Epithelial cell of proximal tubule (primary cell): Measurements from ENCODE around the gene METTL13. TPM values are rescaled to one million over a fixed set of nuclear protein-coding genes. Genes with fewer than 3 reads are reported as not detected.

Experiments
- DNase-seq: peaks from one replicate; pipeline ENCODE4 v3.0.0-alpha.2; 2011; ENCODE audit warnings: low read depth
- H3K4me3 ChIP-seq: 2 replicates; pipeline ENCODE4 v1.5.1; 2011; ENCODE audit warnings: low read depth, mild to moderate bottlenecking, low read length
- CTCF ChIP-seq: conservative IDR thresholded peaks from 2 replicates; pipeline ENCODE4 v1.5.1; 2012; ENCODE audit warnings: low read depth, mild to moderate bottlenecking, low read length
- total RNA-seq: library from RNA; depleted of rRNA; stranded (reverse); fragments of >200 nt; gene quantifications from 2 replicates; pipeline ENCODE4 v1.2.3, GENCODE V29; 2015

Gene METTL13
- total RNA-seq, 1 donor from 2014 or later = 20.7 TPM

- no peak for DNase-seq
- H3K4me3 ChIP-seq = no peak overlapping the region
- no peak for TF ChIP-seq CTCF
Observed at GRCh38 chr1:171811672-171812071, 30.2 kb downstream of the METTL13 start.

GRCh38 chr1:171814692-171815091, 33.2 kb downstream of the METTL13 start:
- no peak overlapping the region for H3K4me3 ChIP-seq
- no peak for DNase-seq
- TF ChIP-seq CTCF = no peak

DNA sequence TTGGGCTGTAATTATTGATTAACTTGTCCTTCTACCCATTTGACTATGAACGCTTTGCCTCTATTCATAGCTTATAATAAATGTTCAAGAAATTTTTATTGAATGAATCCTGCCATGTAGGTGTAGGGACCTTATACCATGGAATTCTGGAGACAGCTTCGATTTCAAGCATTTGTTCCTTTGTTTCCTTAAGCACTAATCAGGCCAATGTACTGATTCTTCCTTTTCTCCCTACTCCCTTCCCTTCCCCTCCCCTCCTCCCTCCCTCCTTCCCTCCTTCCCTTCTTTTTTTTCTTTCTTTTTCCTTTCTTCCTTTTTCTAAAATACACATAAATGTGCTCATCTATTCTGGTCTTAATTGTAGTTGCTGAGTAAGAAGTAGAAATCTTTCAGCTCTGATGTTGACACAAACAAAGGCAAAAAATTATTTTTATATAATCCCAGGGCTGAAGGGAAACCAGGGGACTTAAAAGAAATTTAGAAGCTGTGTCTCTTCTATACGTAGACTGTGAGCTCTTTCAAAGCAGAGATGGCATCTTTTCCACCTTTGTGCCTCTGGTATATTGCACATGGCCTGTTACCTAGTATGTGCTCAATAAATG, 34.9 kb downstream of the METTL13 start:
- TF ChIP-seq CTCF = no peak
- H3K4me3 ChIP-seq = no peak overlapping the region
- no peak for DNase-seq

DNA sequence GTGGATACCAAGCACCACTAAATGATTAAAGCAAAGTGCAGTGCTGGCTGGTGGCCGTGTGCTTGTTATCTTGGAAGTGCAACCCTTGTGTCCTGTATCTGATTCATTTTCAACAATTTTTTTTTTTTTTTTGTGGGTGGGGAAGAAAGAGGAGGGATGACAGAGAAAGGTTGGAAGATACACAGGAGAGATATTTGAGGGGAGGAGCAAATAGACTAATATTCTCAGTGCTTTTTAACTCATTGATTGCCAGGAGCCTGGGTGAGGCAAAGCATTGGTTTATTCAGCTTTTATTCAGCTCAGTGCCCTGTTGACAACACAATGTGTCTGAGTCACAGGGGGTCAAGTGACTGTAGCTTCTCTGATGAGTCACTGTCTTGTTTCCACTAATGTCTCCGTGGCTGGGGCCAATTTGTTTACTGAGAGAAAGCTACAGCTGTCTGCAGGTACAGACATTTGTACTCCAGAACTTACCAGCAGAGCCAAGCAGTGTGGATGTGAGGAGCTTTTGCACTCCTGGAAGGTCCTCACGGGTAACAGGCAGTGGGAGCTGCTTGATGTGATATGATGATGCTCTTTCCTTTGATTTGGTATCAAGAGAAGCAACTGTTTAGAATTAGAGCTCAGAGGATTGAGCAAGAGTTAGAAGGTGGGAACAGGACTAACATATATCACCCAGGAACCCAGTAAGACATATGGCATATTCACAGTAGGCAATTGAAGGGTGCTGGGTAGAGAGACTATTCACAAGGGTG, 36.2 kb downstream of the METTL13 start:
- no peak overlapping the region for H3K4me3 ChIP-seq
- TF ChIP-seq CTCF = no peak
- peak; percentile 85 for DNase-seq

GRCh38 chr1:171819946-171820345, 38.5 kb downstream of the METTL13 start:
- TF ChIP-seq CTCF = no peak
- DNase-seq = no peak
- H3K4me3 ChIP-seq = no peak overlapping the region

- no peak for DNase-seq
- no peak for TF ChIP-seq CTCF
- no peak overlapping the region for H3K4me3 ChIP-seq
Observed at GRCh38 chr1:171826973-171827372, 45.5 kb downstream of the METTL13 start.

- DNase-seq = no peak
- H3K4me3 ChIP-seq = no peak overlapping the region
- no peak for TF ChIP-seq CTCF
Observed at GRCh38 chr1:171828794-171829193, 47.3 kb downstream of the METTL13 start.
